SU-DHL-6 (cell line): ENCODE results near the gene TECPR2.

Experiments used
- EZH2phosphoT487 ChIP-seq: fragments of 200-600 bp; sonication (generic), shearing (Covaris generic); conservative IDR thresholded peaks from 2 replicates; pipeline ENCODE4 v1.6.1; 2018; ENCODE audit warnings: mild to moderate bottlenecking, antibody characterized with exemption, low read length, moderate library complexity, mixed read lengths
- TF ChIP-seq, protein P1 (sequence below): fragments of 200-600 bp; sonication (generic); IDR thresholded peaks from one replicate; pipeline ENCODE4 v1.5.1; 2017; ENCODE audit warnings: antibody characterized with exemption, mild to moderate bottlenecking, low read length, moderate library complexity; ENCODE audit not compliant: insufficient read depth, poor library complexity, severe bottlenecking

DNA sequence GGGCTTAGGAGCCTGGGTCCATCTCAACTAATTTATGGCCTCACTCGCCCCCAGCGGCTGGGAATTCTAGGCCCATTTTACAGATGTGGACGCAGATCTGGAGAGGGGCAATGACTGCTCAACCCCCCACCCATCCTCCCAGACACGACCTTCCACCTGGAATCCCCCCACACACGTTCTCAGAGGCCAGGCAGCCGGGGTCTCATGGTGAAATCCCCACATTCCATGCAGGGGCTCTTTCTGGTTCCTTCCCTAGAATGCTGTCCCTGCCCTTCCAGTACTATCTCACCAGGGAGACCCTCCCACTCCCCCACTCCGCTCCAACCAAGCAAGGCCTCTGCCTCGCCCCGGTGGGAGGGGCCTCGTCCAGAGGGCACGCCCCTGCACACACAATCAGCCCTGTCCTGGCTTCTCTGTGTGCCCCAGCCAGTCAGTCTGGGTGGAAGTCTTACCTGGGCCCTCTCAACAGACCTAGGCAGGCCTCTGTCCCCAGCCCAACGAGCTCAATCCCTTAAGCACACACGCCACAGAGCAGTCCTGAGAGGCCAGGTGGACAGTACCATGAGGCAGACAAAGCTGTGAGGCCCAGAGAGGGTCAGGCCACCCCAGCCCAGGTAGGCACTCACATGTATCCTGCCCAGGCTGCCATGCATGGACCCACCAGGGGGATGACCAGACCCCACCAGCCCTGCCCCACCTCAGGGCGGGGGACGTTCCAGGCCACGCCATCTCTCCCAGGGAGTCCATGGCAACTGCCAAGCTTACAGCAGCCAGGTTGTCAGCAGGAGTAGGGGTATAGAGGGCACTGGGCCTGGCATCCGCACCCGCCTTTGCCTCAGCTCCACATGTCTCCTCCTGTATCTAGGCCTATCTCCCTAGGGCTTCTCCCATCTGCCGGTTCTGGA lies 148.1 kb downstream of the TECPR2 start:
- TF ChIP-seq, protein P1, sequence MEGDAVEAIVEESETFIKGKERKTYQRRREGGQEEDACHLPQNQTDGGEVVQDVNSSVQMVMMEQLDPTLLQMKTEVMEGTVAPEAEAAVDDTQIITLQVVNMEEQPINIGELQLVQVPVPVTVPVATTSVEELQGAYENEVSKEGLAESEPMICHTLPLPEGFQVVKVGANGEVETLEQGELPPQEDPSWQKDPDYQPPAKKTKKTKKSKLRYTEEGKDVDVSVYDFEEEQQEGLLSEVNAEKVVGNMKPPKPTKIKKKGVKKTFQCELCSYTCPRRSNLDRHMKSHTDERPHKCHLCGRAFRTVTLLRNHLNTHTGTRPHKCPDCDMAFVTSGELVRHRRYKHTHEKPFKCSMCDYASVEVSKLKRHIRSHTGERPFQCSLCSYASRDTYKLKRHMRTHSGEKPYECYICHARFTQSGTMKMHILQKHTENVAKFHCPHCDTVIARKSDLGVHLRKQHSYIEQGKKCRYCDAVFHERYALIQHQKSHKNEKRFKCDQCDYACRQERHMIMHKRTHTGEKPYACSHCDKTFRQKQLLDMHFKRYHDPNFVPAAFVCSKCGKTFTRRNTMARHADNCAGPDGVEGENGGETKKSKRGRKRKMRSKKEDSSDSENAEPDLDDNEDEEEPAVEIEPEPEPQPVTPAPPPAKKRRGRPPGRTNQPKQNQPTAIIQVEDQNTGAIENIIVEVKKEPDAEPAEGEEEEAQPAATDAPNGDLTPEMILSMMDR: no peak
- no peak for TF ChIP-seq EZH2phosphoT487
